SU-DHL-6 (cell line): ENCODE data around the gene TLN1.

Experiments
- CTCF ChIP-seq: fragments of 200-600 bp; sonication (generic); IDR thresholded peaks from one replicate; pipeline ENCODE4 v1.5.1; 2017; ENCODE audit warnings: antibody characterized with exemption, mild to moderate bottlenecking, low read length, moderate library complexity; ENCODE audit not compliant: insufficient read depth, poor library complexity, severe bottlenecking
- EZH2phosphoT487 ChIP-seq: fragments of 200-600 bp; sonication (generic), shearing (Covaris generic); conservative IDR thresholded peaks from 2 replicates; pipeline ENCODE4 v1.6.1; 2018; ENCODE audit warnings: mild to moderate bottlenecking, antibody characterized with exemption, low read length, moderate library complexity, mixed read lengths

DNA sequence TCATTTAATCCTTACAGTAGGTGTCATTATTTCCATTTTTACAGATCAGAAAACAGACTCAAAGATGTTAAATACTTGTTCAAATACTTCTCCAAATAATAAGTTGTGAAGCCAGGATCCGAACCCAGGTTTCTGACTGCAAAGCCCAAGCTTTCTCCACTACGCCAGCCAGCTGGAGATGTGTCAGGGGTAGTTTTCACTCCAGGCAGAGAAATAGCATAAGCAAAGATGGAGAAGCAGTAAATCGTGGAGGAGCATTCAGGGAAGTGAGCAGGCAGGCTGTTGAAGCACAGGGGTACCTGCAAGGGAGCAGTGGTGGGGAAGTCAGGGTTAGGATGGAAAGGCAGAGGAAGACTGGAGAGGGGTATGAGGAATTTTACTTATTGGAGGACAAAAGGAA lies 2.9 kb downstream of the TLN1 start:
- no peak for TF ChIP-seq EZH2phosphoT487
- no peak for TF ChIP-seq CTCF
